DMS114 treated with DMSO at 0.1 percent for 48 hours (cell line): Measurements from ENCODE around the gene SDC4.
A peak's percentile ranks its signal among the peaks of the same experiment; 100 is the strongest.

ENCODE experiments used
- DNase-seq: peaks from one replicate; lab custom pipeline; 2025; ENCODE audit not compliant: unreplicated experiment; lab: John Stamatoyannopoulos, UW

SDC4 gene, protein sequence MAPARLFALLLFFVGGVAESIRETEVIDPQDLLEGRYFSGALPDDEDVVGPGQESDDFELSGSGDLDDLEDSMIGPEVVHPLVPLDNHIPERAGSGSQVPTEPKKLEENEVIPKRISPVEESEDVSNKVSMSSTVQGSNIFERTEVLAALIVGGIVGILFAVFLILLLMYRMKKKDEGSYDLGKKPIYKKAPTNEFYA

GRCh38 chr20:45347936-45348778 is at the start of gene SDC4:
SDC4 (minus strand) TSS chr20:45348424; CDS start chr20:45348384, 40 bp downstream.
- no peak for DNase-seq

- DNase-seq = no peak
Measured at GRCh38 chr20:45395114-45395415, 46.8 kb upstream of the SDC4 start.

DNA sequence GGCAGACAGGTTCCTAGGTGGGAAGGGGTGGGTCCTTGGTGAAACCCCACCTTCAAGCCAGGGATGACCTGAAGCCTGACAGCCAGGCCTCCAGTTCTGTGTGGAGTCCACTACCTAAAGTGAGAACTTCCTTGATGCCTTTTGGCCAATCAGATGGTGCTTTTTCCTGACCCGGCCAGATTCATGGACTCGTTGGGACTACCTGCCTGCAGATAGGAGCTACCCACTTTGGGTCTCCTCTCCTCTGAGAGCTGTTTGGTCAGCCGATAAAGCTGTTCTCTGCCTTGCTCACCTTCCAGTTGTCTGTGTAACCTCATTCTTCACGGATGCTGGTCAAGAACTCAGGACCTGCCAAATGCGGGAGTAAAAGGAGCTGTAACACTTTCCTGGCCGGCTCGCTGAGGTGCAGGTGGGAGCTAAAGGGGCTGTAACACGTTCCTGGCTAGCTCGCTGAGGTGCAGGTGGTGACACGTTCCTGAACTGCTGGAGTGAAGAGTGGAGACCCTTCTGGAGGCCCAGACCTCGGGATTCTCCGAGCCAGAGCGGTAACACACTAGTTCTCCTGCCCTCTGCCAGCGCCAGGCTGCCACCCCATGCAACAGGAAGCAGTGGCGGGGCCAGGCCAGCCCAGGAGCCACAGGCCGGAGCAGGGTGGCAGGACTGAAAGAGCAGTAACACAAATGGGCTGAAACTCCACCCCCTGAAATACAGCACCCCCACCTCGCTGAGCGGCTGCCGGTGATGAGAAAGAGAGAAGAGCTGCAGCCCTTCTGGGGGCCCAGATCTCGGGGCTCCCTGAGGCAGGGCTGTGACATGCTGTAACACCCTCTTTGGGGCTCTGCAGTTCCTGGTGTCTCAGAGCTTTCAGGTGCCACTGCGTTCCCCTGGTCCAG is 46.2 kb upstream of the SDC4 start:
- no peak for DNase-seq

GRCh38 chr20:45392733-45393132 is 44.5 kb upstream of the SDC4 start:
- no peak for DNase-seq

DNA sequence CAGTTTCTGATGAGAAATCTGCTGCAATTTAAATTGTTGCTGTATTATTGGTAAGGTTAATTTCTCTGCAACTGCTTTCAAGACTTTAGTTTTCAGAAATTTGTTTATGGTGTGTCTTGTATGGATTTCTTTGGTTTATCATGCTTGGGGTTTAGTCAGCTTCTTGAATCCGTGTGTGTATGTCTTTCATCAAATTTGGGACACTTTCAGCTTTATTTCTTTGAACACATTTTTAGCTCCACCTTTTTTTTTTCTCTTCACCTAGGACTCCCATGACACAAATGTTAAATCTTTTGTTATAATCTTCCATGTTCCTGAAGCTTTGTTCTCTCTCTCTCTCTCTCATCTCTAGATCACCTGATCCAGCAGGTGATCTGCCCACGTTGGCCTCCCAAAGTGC is 43.3 kb upstream of the SDC4 start:
- DNase-seq = no peak

DNA sequence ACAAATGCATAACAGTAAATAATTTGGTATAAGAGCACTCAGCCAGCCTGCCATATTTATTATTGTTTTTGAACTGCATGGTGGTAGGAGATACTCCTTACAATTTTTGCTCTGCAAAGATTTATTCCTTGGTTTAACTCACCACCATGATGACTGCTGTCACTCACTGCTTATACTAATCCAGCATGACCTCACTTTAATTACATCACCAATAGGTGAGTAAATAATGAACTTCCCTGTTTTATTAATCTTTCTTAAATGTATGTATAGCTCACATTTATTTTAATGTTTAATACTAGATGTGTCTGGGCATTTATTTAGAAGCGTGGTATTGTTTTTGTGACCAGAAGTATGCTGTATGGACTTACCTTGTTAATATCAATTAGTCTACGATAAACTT is 42.7 kb upstream of the SDC4 start:
- DNase-seq = no peak

DNA sequence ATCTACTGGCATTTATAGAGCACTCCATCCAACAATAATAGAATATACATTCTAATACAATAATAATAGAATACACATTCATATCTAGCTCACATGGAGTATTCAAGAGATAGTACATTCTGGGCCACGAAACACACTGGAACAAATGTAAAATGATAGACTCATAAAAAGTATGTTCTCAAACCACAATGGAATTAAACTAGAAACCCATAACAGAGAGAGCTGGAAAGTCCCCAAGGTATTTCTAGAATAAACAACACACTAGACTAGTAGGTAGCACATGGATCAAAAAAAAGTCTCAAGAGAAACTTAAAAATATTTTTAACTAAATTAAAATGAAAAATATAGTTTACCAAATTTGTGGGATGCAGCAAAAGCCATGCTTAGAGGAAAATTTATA is 39.0 kb upstream of the SDC4 start:
- no peak for DNase-seq

- no peak for DNase-seq
Measured at GRCh38 chr20:45378191-45378590, 30.0 kb upstream of the SDC4 start, which contains the start of gene TP53TG5. TP53TG5 (minus strand) TSS chr20:45378325; CDS start chr20:45378236, 89 bp downstream.

DNA sequence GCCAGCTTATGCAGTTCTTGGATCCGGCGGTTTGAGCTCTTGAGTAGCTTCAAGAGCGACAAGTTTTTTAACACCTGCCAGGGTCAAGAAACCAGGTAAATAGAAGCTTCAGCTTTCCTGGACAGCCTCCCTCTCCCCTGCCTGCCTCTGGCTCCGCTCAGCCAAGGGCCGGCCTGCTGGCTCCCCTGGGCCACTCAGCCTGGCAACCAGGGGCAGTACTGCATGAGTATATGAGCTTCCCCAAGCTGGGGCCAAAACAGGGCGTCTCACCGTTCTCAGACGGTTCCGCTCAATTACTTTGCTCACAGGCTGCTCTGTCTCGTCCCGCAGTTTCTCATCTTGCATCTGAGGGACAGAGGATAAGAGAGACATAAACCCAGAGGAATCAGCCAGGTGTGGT is 29.0 kb upstream of the SDC4 start:
- no peak for DNase-seq

GRCh38 chr20:45374966-45375365 is 26.7 kb upstream of the SDC4 start:
- DNase-seq = no peak

DNA sequence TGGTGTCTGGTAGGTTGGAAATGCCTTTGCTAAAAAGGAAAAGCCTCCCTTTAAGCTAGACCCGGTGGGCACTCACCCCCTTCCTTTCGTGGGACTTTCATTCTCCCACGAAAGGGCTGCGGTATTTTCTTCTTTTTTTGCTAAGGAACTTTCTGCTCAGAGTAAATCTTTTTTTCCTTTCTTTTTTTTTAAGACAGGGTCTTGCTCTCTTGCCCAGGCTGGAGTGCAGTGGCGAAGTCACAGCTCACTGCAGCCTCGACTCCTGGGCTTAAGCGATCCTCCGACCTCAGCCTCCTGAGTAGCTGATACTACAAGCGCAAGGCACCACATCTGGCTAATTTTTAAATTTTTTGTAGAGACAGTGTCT is 25.9 kb upstream of the SDC4 start:
- no peak for DNase-seq

DNA sequence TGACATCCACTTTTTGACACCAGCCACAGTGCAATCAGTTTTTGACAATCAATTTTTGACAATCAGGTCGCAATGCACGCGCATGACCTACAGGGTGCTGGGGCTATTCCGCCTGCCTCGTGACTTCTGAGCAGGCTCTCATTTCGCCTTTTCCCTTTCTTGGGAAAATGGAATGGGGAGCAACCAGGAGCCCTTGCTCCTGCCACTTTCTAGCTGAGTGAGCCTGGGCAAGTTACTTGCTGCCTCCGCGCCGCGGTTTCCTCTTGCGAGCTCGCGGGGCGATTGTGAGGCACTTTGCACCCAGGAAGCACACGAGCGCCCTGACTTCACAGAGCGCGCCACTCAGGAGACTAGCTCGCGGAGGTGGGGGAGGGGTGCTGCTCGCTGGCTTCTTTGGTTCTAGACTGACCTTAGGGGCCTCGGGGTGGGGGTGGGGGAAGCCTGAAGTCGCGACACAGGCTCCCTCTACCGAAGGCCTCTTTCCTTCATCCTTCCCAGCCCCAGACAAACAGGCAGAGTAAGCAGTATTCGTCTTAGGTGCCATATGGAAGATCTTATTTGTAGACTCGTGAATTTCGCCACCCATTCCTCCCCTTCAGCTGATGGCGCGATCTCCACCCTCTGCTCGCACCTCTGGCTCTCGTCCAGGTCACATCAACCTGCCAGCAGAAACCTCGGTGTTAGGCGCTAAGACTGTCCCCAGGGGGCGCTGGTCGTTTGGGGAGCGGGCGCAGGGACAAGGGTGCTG is 25.3 kb upstream of the SDC4 start:
- DNase-seq = peak; percentile 66

DNA sequence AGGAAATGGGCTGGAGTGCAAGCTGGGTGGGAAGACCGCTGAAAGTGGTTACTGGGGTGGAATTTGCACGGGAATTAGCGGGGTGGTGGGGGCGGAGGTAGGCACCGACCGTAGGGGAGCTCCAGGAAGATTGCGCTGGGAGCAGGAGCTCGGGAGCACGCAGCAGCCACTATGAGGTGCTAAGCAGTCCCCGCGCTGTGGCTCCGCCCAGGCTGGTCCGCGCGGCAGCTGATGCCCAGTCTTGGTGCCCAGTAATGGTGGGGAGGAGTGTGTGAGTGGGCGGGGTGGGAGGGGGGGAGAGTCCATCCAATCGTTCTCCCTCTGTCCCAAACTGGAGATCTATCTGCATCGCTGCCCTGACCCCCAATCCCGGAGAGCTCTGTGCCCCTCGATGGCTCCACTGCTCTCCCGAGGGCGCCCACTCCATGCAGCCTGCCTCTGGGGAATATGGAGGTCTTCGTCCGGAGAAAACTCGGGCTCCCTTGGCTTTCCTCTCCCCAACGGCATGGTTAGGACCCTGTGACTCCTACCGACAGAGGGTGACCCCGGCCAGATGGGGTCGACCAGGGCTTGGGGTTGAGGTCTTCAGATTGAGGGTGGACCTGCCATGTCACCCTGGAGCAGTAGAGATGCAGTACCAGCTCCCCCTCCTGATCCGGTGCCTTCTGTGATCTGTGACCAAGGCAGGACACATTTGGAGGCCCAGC is 24.6 kb upstream of the SDC4 start:
- no peak for DNase-seq

DNA sequence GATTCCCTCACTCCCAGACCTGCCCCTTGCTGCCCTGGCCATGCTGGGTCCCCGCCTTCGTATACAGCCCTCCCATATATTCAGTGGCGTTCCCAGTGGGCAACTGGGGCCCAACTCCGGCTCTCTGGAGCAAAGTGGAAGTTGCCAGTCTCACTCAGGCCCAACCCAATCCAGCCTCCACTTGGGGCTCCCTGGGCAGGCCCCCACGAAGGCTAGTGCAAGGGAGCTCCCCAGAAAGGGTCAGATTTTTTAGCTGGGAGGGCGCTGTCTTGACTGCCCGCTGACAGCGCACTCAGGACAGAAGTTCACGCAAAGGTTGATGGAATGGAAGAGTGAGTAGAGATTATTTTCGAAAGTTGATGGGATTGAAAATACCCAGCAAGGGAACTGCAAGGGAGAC is 24.0 kb upstream of the SDC4 start:
- DNase-seq = no peak

GRCh38 chr20:45370571-45371160 is 22.4 kb upstream of the SDC4 start:
- DNase-seq = no peak

DNA sequence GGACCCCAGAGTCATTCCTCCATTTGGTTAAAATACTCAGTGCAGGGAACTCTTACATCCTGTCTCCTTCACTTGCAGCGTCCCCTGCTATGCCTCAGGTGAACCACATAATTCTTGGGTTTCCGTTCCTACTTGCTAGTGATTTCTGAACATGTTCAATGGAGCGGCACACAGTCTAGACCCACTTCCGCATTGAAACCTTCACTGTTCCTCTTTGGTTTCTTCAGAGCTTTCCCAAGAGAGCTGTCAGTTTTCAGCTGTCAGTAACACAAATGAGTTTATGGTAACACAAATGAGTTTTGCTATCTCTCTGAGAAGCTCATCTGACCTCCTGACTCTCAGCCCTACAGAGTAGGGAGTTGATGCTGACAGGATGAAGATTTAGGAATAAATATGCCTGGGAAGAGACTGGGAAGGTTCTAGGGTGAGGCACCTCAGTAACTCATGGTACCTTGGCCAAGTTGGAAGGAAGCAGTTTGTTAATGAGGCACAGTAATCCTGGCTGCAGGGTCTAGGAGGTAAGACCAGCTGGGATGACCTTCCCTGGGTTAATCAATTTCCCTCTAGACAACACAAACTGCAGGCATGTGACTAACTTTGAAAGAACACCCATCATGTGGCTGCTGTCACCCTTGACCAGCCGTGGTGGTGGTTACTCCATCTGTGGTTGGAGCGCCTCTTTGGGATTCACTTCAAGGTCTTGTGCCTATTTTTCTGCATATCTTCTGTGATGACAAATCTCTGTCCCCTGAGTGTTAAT is 20.2 kb upstream of the SDC4 start:
- DNase-seq = no peak

GRCh38 chr20:45367126-45367525 is 18.9 kb upstream of the SDC4 start:
- DNase-seq = no peak

- no peak for DNase-seq
Measured at GRCh38 chr20:45366631-45367030, 18.4 kb upstream of the SDC4 start.

DNA sequence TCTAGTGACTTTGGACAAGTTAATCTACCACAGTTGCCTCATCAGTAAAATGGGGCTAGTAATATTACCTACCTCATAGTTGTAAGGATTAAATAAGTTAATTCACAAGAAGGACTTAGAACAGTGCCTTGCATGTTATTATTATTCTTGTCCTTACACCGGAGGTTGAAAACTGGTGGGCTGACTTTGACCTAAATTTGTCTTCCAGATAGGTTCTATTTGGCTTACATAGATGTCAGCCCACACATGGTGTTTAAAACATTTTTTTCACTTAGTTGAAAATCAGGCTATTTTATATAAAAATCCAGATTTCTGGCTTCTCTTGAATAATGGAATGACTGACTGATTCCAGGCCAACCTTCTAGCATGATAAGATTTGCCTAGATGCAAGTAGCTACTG is 18.0 kb upstream of the SDC4 start:
- no peak for DNase-seq
